GM23338 (cell line): ENCODE results near the gene CCDC90B.

Experiments
- CREB1 ChIP-seq: fragments of 250-450 bp; sonication (Bioruptor Pico); IDR thresholded peaks from 2 replicates; pipeline ENCODE4 v1.5.0; 2020; ENCODE audit warnings: low read depth, mild to moderate bottlenecking, moderate library complexity
- CTCF ChIP-seq, 2 experiments: fragments of 200-600 bp in 1 of 2; sonication (generic) in 1 of 2; conservative IDR thresholded peaks; 2 replicates each; pipeline versions ENCODE4 v1.5.1 to v1.6.1; 2016 to 2017; ENCODE audit warnings: antibody characterized with exemption in 2 of 2, low read depth in 2 of 2, mild to moderate bottlenecking in 2 of 2, moderate library complexity in 1 of 2
- ETS1 ChIP-seq: IDR thresholded peaks from 2 replicates; pipeline ENCODE4 v1.6.1; 2016; ENCODE audit warnings: antibody characterized with exemption
- EZH2 ChIP-seq: fragments of 200-600 bp; sonication (generic); IDR thresholded peaks from one replicate; pipeline ENCODE4 v1.8.0; 2017; ENCODE audit warnings: antibody characterized with exemption, mild to moderate bottlenecking, low read depth; ENCODE audit not compliant: unreplicated experiment
- EZH2phosphoT487 ChIP-seq: fragments of 200-600 bp; sonication (generic); IDR thresholded peaks from one replicate; pipeline ENCODE4 v1.8.1; 2018; ENCODE audit warnings: antibody characterized with exemption; ENCODE audit not compliant: unreplicated experiment
- JUNB ChIP-seq: IDR thresholded peaks from one replicate; pipeline ENCODE4 v1.6.1; 2016; ENCODE audit warnings: antibody characterized with exemption; ENCODE audit not compliant: unreplicated experiment
- NANOG ChIP-seq: IDR thresholded peaks from 2 replicates; pipeline ENCODE4 v1.6.1; 2016; ENCODE audit warnings: antibody characterized with exemption, borderline replicate concordance
- POLR2AphosphoS5 ChIP-seq: IDR thresholded peaks from 2 replicates; pipeline ENCODE4 v1.6.1; 2016; ENCODE audit warnings: antibody characterized with exemption, low read depth
- STAT1 ChIP-seq: IDR thresholded peaks from one replicate; pipeline ENCODE4 v1.6.1; 2016; ENCODE audit warnings: antibody characterized with exemption; ENCODE audit not compliant: unreplicated experiment
- ZNF114 ChIP-seq: fragments of 250-450 bp; sonication (Bioruptor Pico); IDR thresholded peaks from 2 replicates; pipeline ENCODE4 v1.5.0; 2020; ENCODE audit warnings: mild to moderate bottlenecking, moderate library complexity
- ZNF331 ChIP-seq: fragments of 250-450 bp; sonication (Bioruptor Pico); IDR thresholded peaks from 2 replicates; pipeline ENCODE4 v1.5.0; 2020; ENCODE audit warnings: low read depth, mild to moderate bottlenecking, moderate library complexity
- ZNF462 ChIP-seq: fragments of 250-450 bp; sonication (Bioruptor Pico); IDR thresholded peaks from 2 replicates; pipeline ENCODE4 v1.5.0; 2020; ENCODE audit warnings: mild to moderate bottlenecking, moderate library complexity
- TF ChIP-seq, protein P1 (sequence below): IDR thresholded peaks from one replicate; pipeline ENCODE4 v1.6.1; 2018; ENCODE audit warnings: antibody characterized with exemption; ENCODE audit not compliant: unreplicated experiment

GRCh38 chr11:83278351-83278750 lies 7.8 kb downstream of the CCDC90B start:
- TF ChIP-seq CTCF (conservative IDR thresholded peaks at IDR 0.05; ENCODE audit: low read depth in 2 of 2) (no peak), POLR2AphosphoS5 (no peak), EZH2 (no peak), EZH2phosphoT487 (no peak), ZNF331 (no peak), ETS1 (no peak), NANOG (no peak), CREB1 (CRISPR knock-in tag) (no peak), JUNB (no peak), ZNF462 (no peak), ZNF114 (no peak), STAT1 (no peak)
- TF ChIP-seq, protein P1, sequence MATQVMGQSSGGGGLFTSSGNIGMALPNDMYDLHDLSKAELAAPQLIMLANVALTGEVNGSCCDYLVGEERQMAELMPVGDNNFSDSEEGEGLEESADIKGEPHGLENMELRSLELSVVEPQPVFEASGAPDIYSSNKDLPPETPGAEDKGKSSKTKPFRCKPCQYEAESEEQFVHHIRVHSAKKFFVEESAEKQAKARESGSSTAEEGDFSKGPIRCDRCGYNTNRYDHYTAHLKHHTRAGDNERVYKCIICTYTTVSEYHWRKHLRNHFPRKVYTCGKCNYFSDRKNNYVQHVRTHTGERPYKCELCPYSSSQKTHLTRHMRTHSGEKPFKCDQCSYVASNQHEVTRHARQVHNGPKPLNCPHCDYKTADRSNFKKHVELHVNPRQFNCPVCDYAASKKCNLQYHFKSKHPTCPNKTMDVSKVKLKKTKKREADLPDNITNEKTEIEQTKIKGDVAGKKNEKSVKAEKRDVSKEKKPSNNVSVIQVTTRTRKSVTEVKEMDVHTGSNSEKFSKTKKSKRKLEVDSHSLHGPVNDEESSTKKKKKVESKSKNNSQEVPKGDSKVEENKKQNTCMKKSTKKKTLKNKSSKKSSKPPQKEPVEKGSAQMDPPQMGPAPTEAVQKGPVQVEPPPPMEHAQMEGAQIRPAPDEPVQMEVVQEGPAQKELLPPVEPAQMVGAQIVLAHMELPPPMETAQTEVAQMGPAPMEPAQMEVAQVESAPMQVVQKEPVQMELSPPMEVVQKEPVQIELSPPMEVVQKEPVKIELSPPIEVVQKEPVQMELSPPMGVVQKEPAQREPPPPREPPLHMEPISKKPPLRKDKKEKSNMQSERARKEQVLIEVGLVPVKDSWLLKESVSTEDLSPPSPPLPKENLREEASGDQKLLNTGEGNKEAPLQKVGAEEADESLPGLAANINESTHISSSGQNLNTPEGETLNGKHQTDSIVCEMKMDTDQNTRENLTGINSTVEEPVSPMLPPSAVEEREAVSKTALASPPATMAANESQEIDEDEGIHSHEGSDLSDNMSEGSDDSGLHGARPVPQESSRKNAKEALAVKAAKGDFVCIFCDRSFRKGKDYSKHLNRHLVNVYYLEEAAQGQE = no peak
